Measurements from ENCODE around the gene DCLK2. TPM values are rescaled to one million over a fixed set of nuclear protein-coding genes. Genes with fewer than 3 reads are reported as not detected.

DCLK2 gene
- total RNA-seq, 2 experiments from 2014 or later: not detected

DNA sequence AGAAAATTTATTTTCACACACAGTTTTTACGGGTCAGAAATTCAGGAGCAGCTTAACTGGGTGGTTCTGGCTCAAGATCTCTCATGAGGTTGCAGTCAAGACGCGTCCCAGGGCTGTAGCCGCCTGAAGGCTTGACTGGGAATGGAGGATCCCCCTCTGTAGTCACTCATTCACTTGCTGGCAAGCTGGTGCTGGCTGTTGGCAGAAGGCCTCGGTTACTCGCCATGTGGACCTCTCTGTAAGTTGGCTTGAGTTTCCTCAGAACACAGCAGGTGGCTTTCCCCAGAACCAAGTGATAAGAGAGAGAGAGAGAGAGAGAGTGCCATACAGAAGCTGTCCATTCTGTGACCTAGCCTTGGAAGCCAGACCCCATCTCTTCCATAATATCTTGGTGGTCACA, 132.8 kb downstream of the DCLK2 start:
- intact Hi-C loops (cut with DNase I, micrococcal nuclease): no loop called here
- Mint-ChIP-seq H3K27ac (no peak overlapping the region), H3K27me3 (no peaks in the 10 kb centered on the region), H3K9me3 (no peaks in the 10 kb centered on the region), H3K36me3 (ENCODE audit: low read depth) (no peaks in the 10 kb centered on the region), H3K4me1 (ENCODE audit: low read depth) (no peaks in the 10 kb centered on the region), H3K4me3 (no peak overlapping the region)
- CTCF ChIA-PET: no interaction called here
- Histone ChIP-seq H3K4me3 (ENCODE audit: low read length) (no peak overlapping the region), H3K9me3 (ENCODE audit: control insufficient read depth in 1 of 2, insufficient read depth in 1 of 2, low read length in 2 of 2) (no peaks in the 10 kb centered on the region), H3K36me3 (ENCODE audit: insufficient read depth, low read length) (no peaks in the 10 kb centered on the region), H3K4me1 (ENCODE audit: insufficient read depth, low read length) (no peaks in the 10 kb centered on the region), H3K27ac (ENCODE audit: low read depth in 1 of 2, low read length in 2 of 2) (no peak overlapping the region), H3K27me3 (ENCODE audit: control insufficient read depth in 1 of 2, insufficient read depth in 2 of 2, low read length in 2 of 2) (no peaks in the 10 kb centered on the region)
- TF ChIP-seq, protein P1, sequence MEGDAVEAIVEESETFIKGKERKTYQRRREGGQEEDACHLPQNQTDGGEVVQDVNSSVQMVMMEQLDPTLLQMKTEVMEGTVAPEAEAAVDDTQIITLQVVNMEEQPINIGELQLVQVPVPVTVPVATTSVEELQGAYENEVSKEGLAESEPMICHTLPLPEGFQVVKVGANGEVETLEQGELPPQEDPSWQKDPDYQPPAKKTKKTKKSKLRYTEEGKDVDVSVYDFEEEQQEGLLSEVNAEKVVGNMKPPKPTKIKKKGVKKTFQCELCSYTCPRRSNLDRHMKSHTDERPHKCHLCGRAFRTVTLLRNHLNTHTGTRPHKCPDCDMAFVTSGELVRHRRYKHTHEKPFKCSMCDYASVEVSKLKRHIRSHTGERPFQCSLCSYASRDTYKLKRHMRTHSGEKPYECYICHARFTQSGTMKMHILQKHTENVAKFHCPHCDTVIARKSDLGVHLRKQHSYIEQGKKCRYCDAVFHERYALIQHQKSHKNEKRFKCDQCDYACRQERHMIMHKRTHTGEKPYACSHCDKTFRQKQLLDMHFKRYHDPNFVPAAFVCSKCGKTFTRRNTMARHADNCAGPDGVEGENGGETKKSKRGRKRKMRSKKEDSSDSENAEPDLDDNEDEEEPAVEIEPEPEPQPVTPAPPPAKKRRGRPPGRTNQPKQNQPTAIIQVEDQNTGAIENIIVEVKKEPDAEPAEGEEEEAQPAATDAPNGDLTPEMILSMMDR (IDR thresholded peaks at IDR 0.05): no peak
- ATAC-seq (ENCODE audit: poor library complexity) (no peak), DNase-seq (no peak)
- POLR2A ChIA-PET: no interaction called here

DNA sequence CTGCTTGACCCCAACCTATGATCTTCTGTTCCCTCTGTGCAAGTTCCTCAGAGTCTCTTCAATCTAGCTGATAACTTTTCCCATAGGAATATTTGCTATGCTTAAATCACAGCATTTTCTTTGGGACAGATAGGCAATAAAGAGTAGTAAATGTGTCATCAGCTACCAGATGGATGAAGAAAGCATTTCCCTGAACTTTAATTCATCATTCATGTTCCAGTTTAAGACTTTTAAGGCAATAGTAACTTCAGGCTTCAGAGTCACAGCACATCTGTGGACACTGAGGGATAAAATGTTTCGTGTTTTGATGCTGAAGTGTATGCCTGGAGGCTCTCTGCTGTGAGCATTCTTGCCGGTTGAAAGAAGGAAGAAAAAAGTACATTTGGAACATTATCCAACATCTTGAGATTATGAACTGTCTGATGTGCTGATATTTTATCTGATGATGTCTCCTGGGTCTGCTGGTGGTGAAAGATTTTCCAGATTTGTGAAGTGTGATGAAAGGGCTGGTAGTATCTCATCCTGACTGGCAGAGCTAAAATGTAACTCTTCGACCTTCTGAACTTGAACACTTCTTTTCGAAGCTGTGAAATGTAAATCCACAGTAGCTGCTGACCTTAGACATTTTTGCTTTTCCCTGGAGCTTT, 133.7 kb downstream of the DCLK2 start:
- no peak overlapping the region for H3K4me3 Mint-ChIP-seq
- DNase-seq (no peak), ATAC-seq (ENCODE audit: poor library complexity) (no peak)
- Histone ChIP-seq H3K4me1 (ENCODE audit: insufficient read depth, low read length) (no peaks in the 10 kb centered on the region), H3K27me3 (ENCODE audit: control insufficient read depth in 1 of 2, insufficient read depth in 2 of 2, low read length in 2 of 2) (no peaks in the 10 kb centered on the region), H3K36me3 (ENCODE audit: insufficient read depth, low read length) (no peaks in the 10 kb centered on the region), H3K9me3 (ENCODE audit: control insufficient read depth in 1 of 2, insufficient read depth in 1 of 2, low read length in 2 of 2) (no peaks in the 10 kb centered on the region), H3K4me3 (ENCODE audit: low read length) (no peak overlapping the region), H3K27ac (ENCODE audit: low read depth in 1 of 2, low read length in 2 of 2) (no peak overlapping the region)
- H3K36me3 Mint-ChIP-seq (ENCODE audit: low read depth): no peaks in the 10 kb centered on the region
- TF ChIP-seq, protein P1 (IDR thresholded peaks at IDR 0.05): no peak
- H3K27ac Mint-ChIP-seq: no peak overlapping the region
- H3K9me3 Mint-ChIP-seq: no peaks in the 10 kb centered on the region
- H3K27me3 Mint-ChIP-seq: no peaks in the 10 kb centered on the region
- no peaks in the 10 kb centered on the region for H3K4me1 Mint-ChIP-seq (ENCODE audit: low read depth)
- ChIA-PET POLR2A (no interaction called here), CTCF (no interaction called here)
- intact Hi-C loops (cut with DNase I, micrococcal nuclease): no loop called here

DNA sequence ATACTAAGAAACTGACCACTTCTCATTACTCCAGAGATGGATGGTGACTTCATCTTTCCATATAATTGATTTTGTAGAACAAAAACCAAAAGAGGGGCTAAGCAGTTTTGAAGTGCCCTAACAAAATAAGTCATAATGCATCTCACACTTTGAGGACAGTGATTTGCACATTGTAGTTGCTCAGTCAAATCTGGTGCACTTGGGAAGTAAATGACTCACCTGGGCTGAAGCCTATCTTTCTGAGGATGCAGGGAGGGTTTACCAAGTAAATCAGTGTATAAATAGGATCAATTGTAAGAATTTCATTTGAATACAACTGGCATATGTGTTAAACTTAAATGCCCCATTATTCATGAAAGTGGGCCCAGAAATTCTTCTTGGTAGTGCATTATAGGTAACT, 134.2 kb downstream of the DCLK2 start:
- no peaks in the 10 kb centered on the region for H3K36me3 Mint-ChIP-seq (ENCODE audit: low read depth)
- Histone ChIP-seq H3K4me1 (ENCODE audit: insufficient read depth, low read length) (no peaks in the 10 kb centered on the region), H3K27ac (ENCODE audit: low read depth in 1 of 2, low read length in 2 of 2) (no peak overlapping the region), H3K27me3 (ENCODE audit: control insufficient read depth in 1 of 2, insufficient read depth in 2 of 2, low read length in 2 of 2) (no peaks in the 10 kb centered on the region), H3K9me3 (ENCODE audit: control insufficient read depth in 1 of 2, insufficient read depth in 1 of 2, low read length in 2 of 2) (no peaks in the 10 kb centered on the region), H3K36me3 (ENCODE audit: insufficient read depth, low read length) (no peaks in the 10 kb centered on the region), H3K4me3 (ENCODE audit: low read length) (no peak overlapping the region)
- H3K4me3 Mint-ChIP-seq: no peak overlapping the region
- CTCF ChIA-PET: no interaction called here
- TF ChIP-seq, protein P1 (IDR thresholded peaks at IDR 0.05): no peak
- no peaks in the 10 kb centered on the region for H3K4me1 Mint-ChIP-seq (ENCODE audit: low read depth)
- intact Hi-C loops (cut with DNase I, micrococcal nuclease): no loop called here
- POLR2A ChIA-PET: no interaction called here
- no peak overlapping the region for H3K27ac Mint-ChIP-seq
- DNase-seq: no peak
- no peaks in the 10 kb centered on the region for H3K9me3 Mint-ChIP-seq
- no peaks in the 10 kb centered on the region for H3K27me3 Mint-ChIP-seq
- ATAC-seq (ENCODE audit: poor library complexity): no peak

Measured in CD4-positive, alpha-beta T cell (primary cell).